NCI-H1105 (cell line): ENCODE measurements around the gene DYNLT1.
"Not testable (repeated sequence)": the region's sequence is repeated elsewhere in the genome, so short reads cannot be mapped to it uniquely, and the experiment has no call there.

ENCODE experiments used
- DNase-seq: peaks from one replicate; lab custom pipeline; 2025; lab: John Stamatoyannopoulos, UW

Gene DYNLT1

GRCh38 chr6:158621694-158622544 is 22.6 kb downstream of the DYNLT1 start:
- DNase-seq, result no peak

- DNase-seq, result no peak
These were observed 23.4 kb downstream of the DYNLT1 start for GRCh38 chr6:158620963-158621693.

GRCh38 chr6:158619922-158620801 is 24.4 kb downstream of the DYNLT1 start:
- DNase-seq, result no peak

GRCh38 chr6:158618289-158618688 is 26.3 kb downstream of the DYNLT1 start:
- DNase-seq, result not testable (repeated sequence)

GRCh38 chr6:158614606-158615005 is 29.9 kb downstream of the DYNLT1 start:
- DNase-seq, result not testable (repeated sequence)

GRCh38 chr6:158611541-158612370 is 32.8 kb downstream of the DYNLT1 start:
- DNase-seq, result no peak

GRCh38 chr6:158611039-158611438 is 33.5 kb downstream of the DYNLT1 start:
- no peak for DNase-seq

- no peak for DNase-seq
These were observed 34.1 kb downstream of the DYNLT1 start for GRCh38 chr6:158610319-158610968.

GRCh38 chr6:158609455-158610155 is 34.9 kb downstream of the DYNLT1 start:
- DNase-seq, result no peak

- DNase-seq, result no peak
These were observed 36.3 kb downstream of the DYNLT1 start for GRCh38 chr6:158608221-158608620.

- no peak for DNase-seq
These were observed 37.0 kb downstream of the DYNLT1 start for GRCh38 chr6:158607411-158608170.

- no peak for DNase-seq
These were observed 37.6 kb downstream of the DYNLT1 start for GRCh38 chr6:158606935-158607334.

GRCh38 chr6:158606011-158606410 is 38.5 kb downstream of the DYNLT1 start:
- not testable (repeated sequence) for DNase-seq

- DNase-seq, result peak; percentile 66
These were observed 39.2 kb downstream of the DYNLT1 start for GRCh38 chr6:158605266-158605878.

- no peak for DNase-seq
These were observed 40.5 kb downstream of the DYNLT1 start for GRCh38 chr6:158604048-158604406.

GRCh38 chr6:158603261-158604047 is 41.1 kb downstream of the DYNLT1 start:
- no peak for DNase-seq

GRCh38 chr6:158599635-158600034 is 44.9 kb downstream of the DYNLT1 start:
- no peak for DNase-seq

- no peak for DNase-seq
These were observed 47.0 kb downstream of the DYNLT1 start for GRCh38 chr6:158597565-158597964.
